HPDE6-E6E7 (cell line): ENCODE results near the gene ZNF70.
"Not testable (repeated sequence)": the region's sequence is repeated elsewhere in the genome, so short reads cannot be mapped to it uniquely, and the experiment has no call there.

Experiments
- DNase-seq: peaks from one replicate; pipeline ENCODE4 v3.0.0; 2011; ENCODE audit warnings: missing footprints; ENCODE audit errors: extremely low spot score

The ZNF70 gene

DNA sequence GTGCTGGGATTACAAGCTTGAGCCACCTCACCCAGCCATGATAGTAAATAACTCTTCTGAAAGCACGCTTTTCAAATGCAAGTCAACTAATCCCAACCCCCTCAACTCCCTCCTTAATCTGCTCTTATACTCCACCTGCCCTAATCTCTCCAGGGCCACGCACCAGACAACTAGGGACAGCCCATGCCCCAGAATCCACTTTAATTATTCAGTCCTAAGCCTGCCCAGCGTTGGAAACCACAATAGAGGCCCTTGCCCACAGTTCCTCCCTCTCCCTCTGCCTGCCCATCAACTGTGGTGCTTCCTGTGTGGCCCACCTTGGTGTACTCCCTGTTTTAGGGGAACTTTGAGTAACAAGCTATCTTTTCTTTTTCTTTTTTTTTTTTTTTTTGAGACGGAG is 6.0 kb upstream of the ZNF70 start:
- no peak for DNase-seq

DNA sequence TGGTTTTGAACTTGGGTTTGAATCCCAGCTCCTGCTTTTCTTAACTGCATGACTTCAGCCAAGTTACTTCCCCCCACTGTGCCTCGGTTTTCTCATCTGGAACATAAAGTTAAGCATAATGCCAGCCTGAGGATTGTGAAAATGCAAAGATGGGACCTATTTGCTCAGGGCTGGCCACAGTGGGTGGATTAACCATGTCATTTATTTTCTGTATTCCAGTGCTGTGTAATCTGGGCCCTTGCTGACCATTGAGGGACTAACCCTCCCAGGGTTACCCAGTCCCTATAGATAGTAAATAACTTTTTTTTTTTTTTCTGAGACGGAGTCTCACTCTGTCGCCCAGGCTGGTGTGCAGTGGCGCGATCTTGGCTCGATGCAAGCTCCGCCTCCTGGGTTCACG is 4.8 kb upstream of the ZNF70 start:
- DNase-seq, result no peak

DNA sequence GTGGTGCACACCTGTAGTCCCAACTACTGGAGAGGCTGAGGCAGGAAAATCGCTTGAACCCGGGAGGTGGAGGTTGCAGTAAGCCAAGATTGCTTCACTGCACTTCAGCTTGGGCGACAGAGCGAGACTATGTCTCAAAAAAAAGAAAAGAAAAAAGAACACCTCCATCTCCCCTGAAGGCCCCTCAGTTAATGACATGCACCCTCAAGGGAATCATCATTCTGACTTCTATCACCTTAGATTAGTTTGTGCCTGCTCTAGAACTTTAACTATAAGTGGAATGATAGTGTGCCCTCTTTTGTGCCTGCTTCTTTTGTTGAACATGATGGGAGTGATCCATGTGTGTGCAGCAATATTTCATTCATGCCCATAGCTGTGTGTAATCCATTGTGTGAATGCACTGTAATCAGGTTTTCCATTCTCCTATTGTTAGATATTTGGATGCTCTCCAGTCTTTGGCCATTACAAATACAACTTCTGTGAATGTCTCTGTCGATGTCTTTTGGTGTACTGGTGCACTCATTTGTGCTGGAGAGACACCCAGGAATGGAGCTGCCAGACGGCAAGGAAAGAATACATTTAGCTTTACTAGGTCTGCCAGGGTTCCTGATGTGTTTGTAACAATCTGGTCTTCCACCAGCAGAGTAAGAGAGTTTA is 4.2 kb upstream of the ZNF70 start:
- DNase-seq, result no peak

DNA sequence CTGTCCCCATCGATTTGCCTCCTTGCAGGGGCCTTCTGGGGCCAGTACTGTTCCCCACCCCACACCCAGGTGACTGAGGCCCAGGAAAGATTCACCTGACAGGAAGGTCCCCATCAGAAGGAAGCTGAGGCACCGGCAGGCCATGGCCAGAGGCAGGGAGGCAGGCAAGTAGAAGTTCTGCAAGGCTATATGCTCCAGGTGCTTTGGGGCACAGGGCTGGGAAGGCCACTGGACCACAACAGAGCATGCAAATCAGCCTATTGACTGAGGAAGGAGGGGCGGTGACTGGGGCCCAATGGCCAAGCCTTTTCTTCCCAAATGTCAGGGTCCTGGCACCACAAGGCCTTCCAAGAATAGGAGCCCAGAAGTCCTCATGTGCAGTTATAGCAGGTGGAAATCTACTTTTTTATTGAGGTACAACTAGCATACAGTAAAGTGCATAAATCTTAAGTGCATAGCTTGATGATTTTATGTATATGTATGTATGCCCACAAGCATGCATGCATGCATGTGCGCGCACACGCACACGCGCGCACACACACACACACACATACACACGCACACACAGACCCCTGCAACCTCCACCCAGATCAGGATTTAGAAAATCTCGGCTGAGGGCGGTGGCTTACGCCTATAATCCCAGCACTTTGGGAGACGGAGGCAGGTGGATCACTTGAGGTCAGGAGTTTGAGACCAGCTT is 3.5 kb upstream of the ZNF70 start, which contains the start of gene VPREB3:
Gene VPREB3 (minus strand): TSS at position 206 of the 700 bp plus-strand sequence. CDS start 62 bp downstream, at position 144.
- no peak for DNase-seq

DNA sequence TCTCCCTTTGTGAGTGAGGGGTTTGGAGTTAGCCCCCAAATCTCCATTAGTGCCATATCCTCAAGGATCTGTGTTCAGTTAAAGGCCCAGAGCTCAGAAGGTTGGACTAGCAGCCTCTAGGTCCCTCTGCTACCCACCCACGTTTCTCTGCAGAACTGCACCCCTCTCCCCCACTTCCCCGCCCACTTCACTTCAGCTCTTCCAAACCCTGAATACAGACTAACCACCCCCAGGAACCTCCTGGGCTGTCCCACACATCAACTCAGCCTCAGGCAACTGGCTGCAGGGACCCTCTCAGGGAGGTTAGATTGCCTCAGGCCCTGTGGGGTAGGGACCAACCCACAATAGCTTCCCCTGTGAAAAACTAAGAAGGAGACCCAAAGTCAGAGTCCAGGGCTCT is 2.5 kb upstream of the ZNF70 start:
- DNase-seq, result no peak

DNA sequence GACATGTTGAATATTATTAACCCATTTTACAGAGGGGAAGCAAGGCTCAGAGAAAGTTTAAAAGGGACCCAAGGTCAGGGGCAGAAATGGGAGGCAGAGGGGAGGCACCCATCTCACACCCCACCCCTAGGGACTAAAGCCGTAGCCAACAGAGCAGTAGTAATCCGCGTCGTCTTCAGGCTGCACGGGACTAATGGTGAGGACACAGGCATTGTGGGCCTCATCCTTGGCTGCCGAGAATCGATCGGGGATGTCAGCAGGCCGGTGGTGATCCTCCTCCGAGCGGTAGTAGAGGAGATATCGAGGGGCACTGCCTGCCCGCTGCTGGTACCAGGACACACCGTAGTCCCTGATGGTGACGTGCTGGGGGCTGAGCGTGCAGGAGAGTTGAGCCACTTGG is 1.8 kb upstream of the ZNF70 start:
- no peak for DNase-seq

DNA sequence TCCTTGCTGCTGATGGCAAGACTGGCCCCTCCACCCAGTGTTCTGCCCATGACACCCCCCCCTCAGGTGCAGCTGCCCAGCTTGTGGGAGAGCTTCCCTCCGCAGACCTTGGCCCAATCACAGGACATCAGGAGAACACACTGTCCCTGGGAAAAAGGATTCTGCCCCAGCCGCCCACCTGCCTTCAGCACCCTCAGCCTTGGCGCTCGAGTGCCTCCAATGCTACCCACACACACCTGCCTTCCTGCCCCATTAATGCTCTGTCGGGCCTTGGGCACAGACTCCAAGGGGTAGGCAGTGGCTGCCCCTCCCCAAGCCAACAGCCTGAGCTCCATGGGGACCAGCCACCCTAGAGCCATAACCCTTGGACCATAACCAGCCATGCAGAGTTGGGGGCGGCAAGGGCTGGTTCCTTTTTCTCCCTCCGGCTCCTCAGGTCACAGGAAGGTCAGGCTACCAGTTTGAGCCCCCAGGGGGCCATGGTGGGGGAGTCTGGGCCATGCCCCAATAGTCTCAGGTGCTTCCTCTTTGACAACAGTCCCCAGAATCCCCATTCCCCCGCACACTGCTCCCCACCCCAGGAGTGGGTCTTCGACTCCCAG is 1.3 kb upstream of the ZNF70 start:
- DNase-seq, result no peak

DNA sequence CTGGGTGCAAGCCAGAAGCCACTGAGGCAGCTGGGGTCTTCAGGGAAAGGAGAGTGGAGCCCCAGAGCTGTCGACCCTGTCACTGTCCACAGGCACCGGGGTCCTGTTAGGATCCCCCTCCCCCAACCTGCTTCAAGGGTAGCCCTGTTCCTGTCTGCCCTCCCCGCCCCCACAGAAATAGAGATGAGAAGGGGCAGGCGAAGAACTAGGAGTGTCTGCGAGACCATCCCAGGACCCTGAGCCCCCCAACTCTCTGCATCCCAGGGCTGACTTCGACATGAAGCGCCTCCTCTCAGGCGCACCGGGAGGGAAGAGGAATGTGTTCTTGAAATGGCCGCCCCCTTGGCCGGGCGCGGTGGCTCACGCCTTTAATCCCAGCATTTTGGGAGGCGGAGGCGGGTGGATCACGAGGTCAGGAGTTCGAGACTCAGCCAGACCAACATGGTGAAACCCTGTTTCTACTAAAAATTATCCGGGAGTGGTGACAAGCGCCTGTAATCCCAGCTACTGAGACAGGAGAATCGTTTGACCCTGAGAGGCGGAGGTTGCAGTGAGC is 607 bp upstream of the ZNF70 start:
- no peak for DNase-seq

DNA sequence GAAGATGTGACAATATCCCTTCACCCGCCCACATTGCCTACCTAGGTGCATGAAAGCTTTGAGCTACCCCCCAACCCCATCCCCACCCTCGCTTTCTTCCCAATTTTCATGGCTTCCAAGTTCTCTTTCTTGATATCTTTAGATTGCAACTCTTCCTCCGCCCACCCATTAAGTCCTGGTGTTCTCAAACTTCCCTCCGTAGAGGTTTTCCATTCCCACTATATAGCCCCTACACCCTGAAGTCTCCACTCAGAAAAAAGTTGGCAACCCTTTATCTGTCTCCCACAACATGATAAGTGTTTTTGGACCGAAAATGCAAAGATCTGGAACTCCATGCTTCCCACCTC is 572 bp downstream of the ZNF70 start:
- DNase-seq, result no peak

DNA sequence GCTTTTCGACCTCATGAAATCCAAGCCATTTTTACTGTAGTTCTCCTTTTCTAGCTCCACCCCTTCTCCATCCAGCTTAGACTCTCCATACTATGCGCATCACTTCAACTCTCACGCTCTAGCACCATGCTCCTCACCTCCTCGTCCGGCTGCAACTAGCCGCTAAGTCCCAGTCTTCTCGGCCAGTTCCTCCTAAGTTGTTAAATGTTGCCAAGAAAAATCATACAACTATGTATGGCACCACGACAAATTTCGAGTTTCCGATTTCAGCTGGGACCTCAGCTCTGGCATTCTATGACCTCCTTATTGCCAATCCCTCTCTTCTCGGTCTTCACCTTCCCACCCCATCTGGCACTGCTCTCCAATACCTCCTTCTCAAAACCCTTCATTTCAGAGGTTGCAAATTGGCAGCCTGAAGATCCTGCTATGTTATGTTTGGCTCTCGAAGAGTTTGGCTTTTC is 1.0 kb downstream of the ZNF70 start:
- DNase-seq, result no peak

DNA sequence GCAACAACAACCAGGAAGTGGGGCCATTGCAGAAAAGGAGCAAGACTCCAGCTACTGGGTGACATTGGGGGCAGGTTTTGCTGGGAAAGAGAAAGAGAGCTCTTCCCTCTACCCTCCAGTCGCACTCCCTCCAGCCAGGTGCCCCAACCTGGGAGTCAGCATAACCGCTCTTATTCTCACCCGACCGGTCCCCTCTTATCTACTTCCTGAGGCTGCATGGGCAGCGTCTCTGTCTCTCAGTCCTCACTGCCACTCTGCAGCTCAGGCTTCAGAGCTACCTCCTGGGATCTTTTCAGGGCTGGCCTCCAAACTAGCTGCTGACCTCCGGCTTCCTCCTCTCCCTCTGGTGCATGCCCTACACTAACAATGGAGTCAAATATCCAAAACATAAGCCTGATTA is 5.1 kb downstream of the ZNF70 start:
- DNase-seq, result no peak

DNA sequence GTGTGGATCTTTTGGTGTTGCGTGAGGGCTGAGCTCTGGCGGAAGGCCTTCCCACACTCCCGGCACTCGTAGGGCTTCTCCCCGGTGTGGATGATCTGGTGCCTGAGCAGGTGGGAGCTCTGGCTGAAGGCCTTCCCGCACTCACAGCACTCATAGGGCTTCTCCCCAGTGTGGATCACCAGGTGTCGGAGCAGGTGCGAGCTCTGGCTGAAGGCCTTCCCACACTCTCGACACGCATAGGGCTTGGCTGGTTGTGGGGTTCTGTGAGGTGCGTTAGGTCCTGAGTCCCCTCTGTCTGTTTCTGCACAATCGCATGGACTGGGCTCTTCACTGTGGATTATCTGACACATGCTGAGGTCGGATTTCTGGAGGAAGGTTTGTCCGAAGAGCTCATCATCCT is 6.4 kb downstream of the ZNF70 start:
- no peak for DNase-seq

DNA sequence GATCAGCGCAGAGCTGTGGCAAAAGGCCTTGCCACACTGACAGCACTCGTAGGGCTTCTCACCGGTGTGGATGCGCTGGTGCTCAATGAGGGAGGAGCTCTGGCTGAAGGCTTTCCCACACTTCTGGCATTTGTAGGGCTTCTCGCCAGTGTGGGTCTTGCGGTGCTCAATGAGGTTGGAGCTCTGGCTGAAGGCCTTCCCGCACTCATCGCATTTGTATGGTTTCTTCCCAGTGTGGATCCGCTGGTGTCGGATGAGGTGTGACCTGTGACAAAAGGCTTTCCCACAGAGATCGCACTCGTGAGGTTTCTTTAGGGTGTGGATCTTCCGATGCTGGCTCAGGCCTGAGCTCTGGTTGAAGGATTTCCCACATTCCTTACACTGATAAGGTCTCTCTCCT is 6.9 kb downstream of the ZNF70 start:
- DNase-seq, result no peak

DNA sequence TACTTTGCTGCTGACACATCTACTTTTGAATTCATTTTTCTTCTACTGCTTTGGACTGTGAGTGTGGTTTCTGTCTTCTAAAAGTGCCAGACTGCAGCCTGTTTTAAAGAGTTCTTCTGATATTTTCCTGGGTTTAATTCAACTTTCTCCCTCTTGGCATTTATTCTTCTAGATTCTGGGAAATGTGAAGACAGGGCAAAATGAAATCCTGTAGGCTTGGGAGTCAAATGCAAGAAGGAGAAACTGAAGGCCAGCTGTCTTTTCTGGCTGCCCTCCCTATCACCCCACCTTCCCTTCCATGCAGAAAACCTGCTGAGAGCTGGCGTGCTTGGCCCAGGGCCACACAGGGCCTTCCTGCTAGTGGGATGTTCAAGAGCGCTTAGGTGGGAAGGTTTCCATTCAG is 7.6 kb downstream of the ZNF70 start:
- DNase-seq, result no peak

DNA sequence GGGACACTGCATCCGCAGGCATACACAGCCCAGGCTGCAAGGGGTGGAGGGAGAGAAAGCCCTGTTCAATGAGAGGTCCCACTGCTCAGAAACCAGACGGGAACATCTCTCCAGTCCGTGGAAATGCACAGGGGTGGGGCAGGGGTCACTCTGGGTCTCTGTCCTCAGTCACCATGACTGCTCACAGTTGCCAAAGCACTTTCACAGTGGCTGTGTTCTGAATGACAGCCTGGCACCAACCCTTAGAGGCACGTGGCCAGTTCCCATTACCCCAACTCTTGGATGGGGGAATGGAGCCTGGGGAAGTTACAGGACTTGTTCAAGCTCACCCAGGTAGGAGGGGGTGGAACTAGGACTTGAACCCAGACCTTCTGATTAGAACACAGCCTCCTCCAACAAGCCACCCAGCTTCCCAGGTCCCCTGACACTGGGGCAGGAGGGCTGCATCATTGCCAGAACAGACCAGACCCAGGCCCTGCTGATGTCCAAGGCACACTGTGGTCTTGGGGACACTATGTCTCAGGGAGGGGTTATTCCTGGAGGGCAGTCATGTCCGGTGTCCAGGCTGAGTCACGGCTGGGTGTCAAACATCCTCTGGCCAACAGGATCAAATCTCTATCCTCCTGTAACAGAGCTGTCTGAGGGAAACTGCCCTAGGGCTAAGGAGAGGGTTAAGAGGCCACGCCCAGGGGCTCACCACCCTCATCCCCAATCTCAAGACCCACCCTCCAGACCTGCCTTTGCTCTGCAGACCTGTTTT is 8.2 kb downstream of the ZNF70 start:
- no peak for DNase-seq

DNA sequence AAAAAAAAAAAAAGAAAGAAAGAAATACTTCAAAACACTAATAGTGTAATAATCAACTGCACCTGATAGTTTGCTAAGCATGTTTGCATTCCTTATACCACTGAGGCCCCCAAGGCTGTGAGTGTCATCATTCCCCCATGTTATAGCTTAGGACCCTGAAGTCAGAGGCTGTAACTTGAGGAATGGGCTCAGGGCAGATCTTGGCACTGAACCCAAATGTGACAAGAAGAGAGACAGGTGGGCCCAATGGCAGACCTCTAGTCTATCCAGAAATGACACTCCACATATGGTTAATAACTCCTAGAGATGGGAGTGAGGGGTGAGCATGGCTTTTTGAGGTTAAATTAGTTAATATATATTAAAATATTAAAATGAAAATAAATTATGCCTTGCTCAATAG is 13.2 kb downstream of the ZNF70 start:
- no peak for DNase-seq

DNA sequence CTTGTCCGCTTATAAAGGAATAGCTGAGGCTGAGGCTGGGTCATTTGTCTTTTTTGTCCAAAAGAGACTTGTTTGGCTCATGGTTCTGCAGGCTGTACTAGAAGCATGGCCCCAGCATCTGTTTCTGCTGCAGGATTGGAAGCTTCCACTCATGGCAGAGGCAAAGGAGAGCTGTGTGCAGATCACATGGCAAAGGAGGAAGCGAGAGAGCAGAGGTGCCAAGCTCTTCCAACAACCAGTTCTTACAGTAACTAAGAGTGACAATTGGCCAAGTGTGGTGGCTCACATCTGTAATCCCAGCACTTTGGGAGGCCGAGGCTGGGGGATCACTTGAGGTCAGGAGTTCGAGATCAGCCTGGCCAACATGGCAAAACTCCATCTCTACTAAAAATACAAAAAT is 22.8 kb downstream of the ZNF70 start:
- DNase-seq, result not testable (repeated sequence)

DNA sequence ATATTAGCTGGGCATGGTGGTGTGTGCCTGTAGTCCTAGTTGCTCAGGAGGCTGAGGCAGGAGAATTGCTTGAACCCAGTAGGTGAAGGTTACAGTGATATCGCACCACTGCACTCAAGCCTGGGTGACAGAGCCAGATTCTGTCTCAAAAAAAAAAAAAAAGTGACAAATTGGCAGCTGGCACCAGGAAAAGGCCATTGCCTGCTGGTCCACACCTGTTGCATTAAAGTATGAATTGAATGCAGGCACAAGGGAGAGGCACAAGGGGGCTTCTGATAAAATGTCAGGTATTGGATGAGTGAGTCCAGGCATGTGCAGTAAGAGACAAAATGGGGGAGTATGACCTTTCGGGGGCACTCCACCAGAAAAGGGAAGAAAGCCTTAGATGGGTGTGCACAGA is 28.2 kb downstream of the ZNF70 start:
- no peak for DNase-seq

DNA sequence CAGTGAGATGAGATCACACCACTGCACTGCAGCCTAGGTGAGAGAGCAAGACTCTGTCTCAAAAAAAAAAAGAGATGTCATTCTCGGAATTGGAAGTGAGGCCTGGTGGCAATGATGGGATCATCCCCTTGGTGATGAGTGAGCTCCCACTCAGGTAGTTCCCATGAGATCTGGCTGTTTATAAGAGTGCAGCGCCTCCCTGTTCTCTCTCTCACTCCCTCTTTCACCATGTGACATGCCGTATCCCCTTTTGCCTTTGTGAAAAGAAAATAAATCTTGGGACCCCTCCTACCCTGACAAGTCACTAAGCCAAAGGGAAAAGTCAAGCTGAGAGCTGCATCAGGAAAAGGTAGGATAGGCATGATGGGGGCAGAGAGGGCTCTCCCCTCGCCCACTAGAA is 28.8 kb downstream of the ZNF70 start:
- DNase-seq, result no peak

DNA sequence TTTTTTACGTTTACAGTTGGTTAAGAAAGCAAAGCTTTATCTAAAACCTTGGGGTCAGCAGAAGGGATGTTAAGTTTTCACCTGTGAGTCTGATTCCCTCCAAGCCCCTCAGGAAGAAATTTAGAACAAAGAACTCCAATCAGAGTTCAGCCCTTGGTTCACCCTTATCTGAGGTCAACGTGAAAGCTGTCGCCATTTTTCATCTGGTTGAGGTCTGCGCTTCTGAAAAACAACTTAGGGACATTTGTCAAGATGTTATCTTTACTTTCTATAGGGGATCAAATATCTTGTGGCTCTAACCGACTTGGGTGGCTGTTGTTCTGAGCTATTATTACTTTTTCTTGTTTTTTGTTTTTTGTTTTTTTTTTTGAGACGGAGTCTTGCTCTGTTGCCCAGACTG is 30.1 kb downstream of the ZNF70 start:
- DNase-seq, result no peak

DNA sequence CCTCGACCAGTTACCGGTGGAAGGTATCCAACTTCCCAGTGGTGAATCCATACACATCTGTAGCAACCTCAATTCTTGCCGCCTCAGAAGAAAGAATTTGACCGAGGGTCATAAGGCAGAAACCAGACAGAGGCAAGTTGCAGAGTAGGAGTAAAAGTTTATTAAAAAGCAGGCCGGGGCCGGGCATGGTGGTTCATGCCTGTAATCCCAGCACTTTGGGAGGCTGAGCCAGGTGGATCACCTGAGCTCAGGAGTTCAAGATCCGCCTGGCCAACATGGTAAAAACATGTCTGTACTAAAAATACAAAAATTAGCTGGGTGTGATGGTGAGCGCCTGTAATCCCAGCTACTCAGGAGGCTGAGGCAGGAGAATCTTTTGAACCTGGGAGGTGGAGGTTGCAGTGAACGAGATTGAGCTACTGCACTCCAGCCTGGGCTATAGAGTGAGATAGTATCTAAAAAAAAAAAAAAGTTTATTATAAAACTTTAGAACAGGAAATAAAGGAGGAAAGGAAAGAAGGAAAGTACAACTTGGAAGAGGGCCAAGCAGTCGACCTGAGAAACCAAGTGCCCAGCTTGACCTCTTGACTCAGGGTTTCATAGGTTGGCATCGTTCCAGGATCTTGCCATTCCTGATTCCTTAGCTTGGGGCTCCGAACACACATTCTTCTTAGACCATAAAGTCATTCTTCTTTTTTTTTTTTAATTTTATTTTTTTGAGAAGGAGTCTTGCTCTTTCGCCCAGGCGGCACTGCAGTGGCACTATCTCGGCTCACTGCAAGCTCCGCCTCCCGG is 32.3 kb downstream of the ZNF70 start:
- DNase-seq, result no peak
